SK-N-SH (cell line): ENCODE measurements around the gene BMI1. TPM values are rescaled to one million over a fixed set of nuclear protein-coding genes. Genes with fewer than 3 reads are reported as not detected.

Experiments
- CTCF ChIA-PET: fragments of 300-600, 350-600 bp; formaldehyde crosslinking; extraction: SDS; loops from one replicate; lab custom pipeline; 2021; lab: Yijun Ruan, JAX
- POLR2A ChIA-PET: fragments of 350-600 bp; sonication (Branson Sonifier 250); formaldehyde crosslinking; extraction: SDS; loops from one replicate; lab custom pipeline; 2020; ENCODE audit warnings: antibody characterized with exemption, inconsistent platforms; lab: Yijun Ruan, JAX
- DNase-seq: peaks from one replicate; pipeline ENCODE4 v3.0.0; 2012
- H2AFZ ChIP-seq: fragments of 200-600 bp; sonication (generic); 2 replicates; pipeline ENCODE4 v1.8.1; 2016; ENCODE audit warnings: antibody characterized with exemption, mild to moderate bottlenecking, low read depth
- H3F3A ChIP-seq: fragments of 200-600 bp; sonication (generic); replicated peaks from 2 replicates; pipeline ENCODE3; 2016; ENCODE audit warnings: antibody characterized with exemption, mild to moderate bottlenecking; ENCODE audit not compliant: insufficient read depth
- H3K27ac ChIP-seq, 2 experiments: fragments of 200-500 bp in 1 of 2; fragments of 200-600 bp in 1 of 2; sonication (Bioruptor generic) in 1 of 2; sonication (generic), shearing (Covaris generic) in 1 of 2; 2 replicates each; pipeline versions ENCODE4 v1.5.1 to v1.6.1; 2014 to 2016; ENCODE audit warnings: low read depth in 2 of 2, inconsistent platforms in 1 of 2, low read length in 1 of 2, mild to moderate bottlenecking in 1 of 2, mixed read lengths in 1 of 2
- H3K27me3 ChIP-seq: fragments of 200-600 bp; sonication (generic), shearing (Covaris generic); 2 replicates; pipeline ENCODE4 v1.6.1; 2016; ENCODE audit warnings: mixed run types; ENCODE audit not compliant: insufficient read depth
- H3K36me3 ChIP-seq, 2 experiments: fragments of 200-500 bp in 1 of 2; fragments of 200-600 bp in 1 of 2; sonication (Bioruptor generic) in 1 of 2; sonication (generic) in 1 of 2; replicated peaks in 1 of 2; 2 replicates each; pipeline versions ENCODE3 to v1.5.1; 2014 to 2016; ENCODE audit warnings: low read length in 1 of 2, mild to moderate bottlenecking in 1 of 2; ENCODE audit not compliant: insufficient read depth in 2 of 2, control insufficient read depth in 1 of 2
- H3K4me1 ChIP-seq, 2 experiments: fragments of 200-500 bp in 1 of 2; fragments of 200-600 bp in 1 of 2; sonication (Bioruptor generic) in 1 of 2; sonication (generic), shearing (Covaris generic) in 1 of 2; 2 replicates each; pipeline versions ENCODE4 v1.5.1 to v1.6.1; 2014 to 2016; ENCODE audit warnings: low read depth in 1 of 2, low read length in 1 of 2, mixed run types in 1 of 2; ENCODE audit not compliant: insufficient read depth in 2 of 2, control insufficient read depth in 1 of 2
- H3K4me2 ChIP-seq: fragments of 200-600 bp; sonication (generic), shearing (Covaris generic); 2 replicates; pipeline ENCODE4 v1.6.1; 2017; ENCODE audit warnings: mixed run types
- H3K4me3 ChIP-seq, 2 experiments: fragments of 200-500 bp in 1 of 2; fragments of 200-600 bp in 1 of 2; sonication (Bioruptor generic) in 1 of 2; sonication (generic), shearing (Covaris generic) in 1 of 2; 2 replicates each; pipeline versions ENCODE4 v1.5.1 to v1.8.1; 2014 to 2016; ENCODE audit warnings: low read depth in 2 of 2, inconsistent platforms in 1 of 2, low read length in 1 of 2, mild to moderate bottlenecking in 1 of 2, mixed read lengths in 1 of 2, moderate library complexity in 1 of 2
- H3K79me2 ChIP-seq: fragments of 200-600 bp; sonication (generic); 2 replicates; pipeline ENCODE4 v1.8.1; 2017; ENCODE audit warnings: mild to moderate bottlenecking; ENCODE audit not compliant: insufficient read depth
- H3K9ac ChIP-seq: fragments of 200-600 bp; sonication (generic); 2 replicates; pipeline ENCODE4 v1.6.1; 2017; ENCODE audit warnings: mixed run types
- H3K9me2 ChIP-seq: fragments of 200-600 bp; sonication (generic); 2 replicates; pipeline ENCODE4 v1.6.1; 2017; ENCODE audit warnings: mixed run types
- H3K9me3 ChIP-seq: fragments of 200-600 bp; sonication (generic); 2 replicates; pipeline ENCODE4 v1.6.1; 2017; ENCODE audit warnings: mixed run types, mild to moderate bottlenecking, moderate library complexity
- H4K20me1 ChIP-seq: fragments of 200-600 bp; sonication (generic); 2 replicates; pipeline ENCODE4 v1.6.1; 2017; ENCODE audit warnings: mild to moderate bottlenecking, mixed run types; ENCODE audit not compliant: insufficient read depth
- CHD2 ChIP-seq: fragments of 150-350 bp; IDR thresholded peaks from 2 replicates; pipeline ENCODE4 v1.6.1; 2018; ENCODE audit warnings: low read length; ENCODE audit not compliant: partially characterized antibody
- CTCF ChIP-seq: fragments of 200-600 bp; sonication (generic); IDR thresholded peaks from 2 replicates; pipeline ENCODE4 v1.6.1; 2017; ENCODE audit warnings: antibody characterized with exemption, mild to moderate bottlenecking, moderate library complexity
- EP300 ChIP-seq, 2 experiments: IDR thresholded peaks; 2 replicates each; pipeline versions ENCODE4 v1.4.0 to v1.6.1; 2012; ENCODE audit warnings: borderline replicate concordance in 1 of 2, low read depth in 1 of 2, low read length in 1 of 2
- FOSL2 ChIP-seq: IDR thresholded peaks from 2 replicates; pipeline ENCODE4 v1.4.0; 2012; ENCODE audit warnings: low read depth, mild to moderate bottlenecking, moderate library complexity, borderline replicate concordance
- FOXJ3 ChIP-seq: sonication (generic); formaldehyde crosslinking; IDR thresholded peaks from 2 replicates; pipeline ENCODE4 v1.5.1; 2020; ENCODE audit warnings: mild to moderate bottlenecking, missing genetic modification reagents
- FOXM1 ChIP-seq: IDR thresholded peaks from 2 replicates; pipeline ENCODE4 v1.4.0; 2012; ENCODE audit warnings: low read depth, mild to moderate bottlenecking
- GATA2 ChIP-seq: sonication (generic); formaldehyde crosslinking; IDR thresholded peaks from 2 replicates; pipeline ENCODE4 v1.5.0; 2020; ENCODE audit warnings: mild to moderate bottlenecking, missing genetic modification reagents
- MAX ChIP-seq: IDR thresholded peaks from 2 replicates; pipeline ENCODE4 v1.4.0; 2012; ENCODE audit warnings: low read depth
- NFIC ChIP-seq: IDR thresholded peaks from 2 replicates; pipeline ENCODE4 v1.4.0; 2012; ENCODE audit warnings: borderline replicate concordance
- NRF1 ChIP-seq: IDR thresholded peaks from 2 replicates; pipeline ENCODE4 v1.6.1; 2012; ENCODE audit warnings: low read depth, mild to moderate bottlenecking, low read length
- PBX3 ChIP-seq: IDR thresholded peaks from 2 replicates; pipeline ENCODE4; 2012
- POLR2AphosphoS5 ChIP-seq: IDR thresholded peaks from 2 replicates; pipeline ENCODE4 v1.6.1; 2012; ENCODE audit warnings: low read depth, low read length
- RAD21 ChIP-seq: IDR thresholded peaks from 2 replicates; pipeline ENCODE4 v1.6.1; 2012; ENCODE audit warnings: mild to moderate bottlenecking, low read length
- REST ChIP-seq: IDR thresholded peaks from 2 replicates; pipeline ENCODE4 v1.6.1; 2012; ENCODE audit warnings: mild to moderate bottlenecking, low read depth, low read length, moderate library complexity
- RXRA ChIP-seq: IDR thresholded peaks from 2 replicates; pipeline ENCODE4 v1.4.0; 2012; ENCODE audit warnings: low read depth, mild to moderate bottlenecking, borderline replicate concordance
- SIN3A ChIP-seq: IDR thresholded peaks from 2 replicates; pipeline ENCODE4 v1.6.1; 2012; ENCODE audit warnings: low read depth, mild to moderate bottlenecking, low read length, moderate library complexity, borderline replicate concordance
- TAF1 ChIP-seq: IDR thresholded peaks from 2 replicates; pipeline ENCODE4 v1.6.1; 2012; ENCODE audit warnings: low read depth, mild to moderate bottlenecking, low read length, moderate library complexity, borderline replicate concordance
- TCF12 ChIP-seq: IDR thresholded peaks from 2 replicates; pipeline ENCODE4 v1.4.0; 2012
- USF1 ChIP-seq: IDR thresholded peaks from 2 replicates; pipeline ENCODE4 v1.4.0; 2012; ENCODE audit warnings: low read depth, borderline replicate concordance
- whole genome bisulfite sequencing: methylation state at CpG from one replicate; pipeline ENCODE4 v1.1.6; 2017; ENCODE audit warnings: low lambda C conversion rate; 5-methylcytosine and 5-hydroxymethylcytosine counted together
- polyA plus RNA-seq, 3 experiments: library from polyadenylated mRNA; depleted of rRNA; stranded (reverse); fragments of >200 nt; gene quantifications; 2 replicates each; pipeline ENCODE4 v1.2.3, GENCODE V29; 2012

BMI1 gene
- polyA plus RNA-seq, 1 of the 3 experiments (the other 2 are of a cell fraction) = 15.5 TPM

- Histone ChIP-seq H3F3A (no peaks in the 10 kb centered on the region), H2AFZ (no peak overlapping the region), H3K4me3 (no peak overlapping the region), H3K4me1 (no peaks in the 10 kb centered on the region), H3K79me2 (no peaks in the 10 kb centered on the region), H3K27ac (no peak overlapping the region), H3K9me3 (no peaks in the 10 kb centered on the region), H4K20me1 (no peaks in the 10 kb centered on the region), H3K27me3 (no peaks in the 10 kb centered on the region), H3K4me2 (no peak overlapping the region), H3K9me2 (no peaks in the 10 kb centered on the region), H3K9ac (no peak overlapping the region), H3K36me3 (no peaks in the 10 kb centered on the region)
- 76% methylated on average over 3 of the region's 3 CpGs for WGBS
- no peak for DNase-seq
- TF ChIP-seq USF1 (no peak), REST (no peak), FOSL2 (no peak), CHD2 (no peak), POLR2AphosphoS5 (no peak), RAD21 (no peak), PBX3 (no peak), FOXM1 (no peak), GATA2 (CRISPR knock-in tag) (no peak), MAX (no peak)
- CTCF ChIA-PET = no interaction called here
- POLR2A ChIA-PET = no interaction called here
These were observed 53.7 kb downstream of the BMI1 start for GRCh38 chr10:22374489-22375126.

- H4K20me1 ChIP-seq = no peaks in the 10 kb centered on the region
- ChIA-PET POLR2A (no interaction called here), CTCF (interaction anchor here (0.6 to 0.9 kb wide), 2 partner anchors 16 to 43 kb away, joined by 3 read pairs; no protein-coding TSS in a partner anchor)
- H3K9ac ChIP-seq = no peak overlapping the region
- H3K27me3 ChIP-seq = no peaks in the 10 kb centered on the region
- H3F3A ChIP-seq = no peaks in the 10 kb centered on the region
- no peak overlapping the region for H2AFZ ChIP-seq
- H3K9me3 ChIP-seq = no peaks in the 10 kb centered on the region
- H3K9me2 ChIP-seq = no peaks in the 10 kb centered on the region
- no peak overlapping the region for H3K4me3 ChIP-seq
- H3K79me2 ChIP-seq = no peaks in the 10 kb centered on the region
- H3K36me3 ChIP-seq = no peaks in the 10 kb centered on the region
- no peaks in the 10 kb centered on the region for H3K4me1 ChIP-seq
- DNase-seq = no peak
- WGBS = 47% methylated on average over 3 of the region's 3 CpGs
- H3K27ac ChIP-seq = no peak overlapping the region
- no peak overlapping the region for H3K4me2 ChIP-seq
- TF ChIP-seq USF1 (no peak), NRF1 (no peak), POLR2AphosphoS5 (no peak), RXRA (no peak), FOXM1 (no peak), CTCF (no peak), SIN3A (no peak), FOSL2 (no peak), TCF12 (no peak), EP300 (IDR thresholded peaks at IDR 0.05; ENCODE audit: borderline replicate concordance in 1 of 2, low read depth in 1 of 2, low read length in 1 of 2) (no peak), FOXJ3 (CRISPR knock-in tag) (no peak), TAF1 (no peak), NFIC (no peak)
These were observed 58.2 kb downstream of the BMI1 start for GRCh38 chr10:22379059-22379458.
